Measurements from ENCODE around the gene PARD3B. TPM values are rescaled to one million over a fixed set of nuclear protein-coding genes. Genes with fewer than 3 reads are reported as not detected.

PARD3B gene
- total and polyA plus RNA-seq, 8 donors = 18.5 to 24.6 (median 21.1) TPM

- H3K4me1 ChIP-seq = no peaks in the 10 kb centered on the region
- no peak overlapping the region for H3K27ac ChIP-seq
- no peaks in the 10 kb centered on the region for H3K9me3 ChIP-seq
- no peak for DNase-seq
- ATAC-seq = no peak
- H3K36me3 ChIP-seq = no peaks in the 10 kb centered on the region
- intact Hi-C loops (cut with DNase I) = no loop called here
- TF ChIP-seq CTCF (IDR thresholded peaks at IDR 0.05) = no peak
- H3K4me3 ChIP-seq = no peak overlapping the region
- no peaks in the 10 kb centered on the region for H3K27me3 ChIP-seq
Observed at GRCh38 chr2:204583773-204584172, 38.5 kb downstream of the PARD3B start.

DNA sequence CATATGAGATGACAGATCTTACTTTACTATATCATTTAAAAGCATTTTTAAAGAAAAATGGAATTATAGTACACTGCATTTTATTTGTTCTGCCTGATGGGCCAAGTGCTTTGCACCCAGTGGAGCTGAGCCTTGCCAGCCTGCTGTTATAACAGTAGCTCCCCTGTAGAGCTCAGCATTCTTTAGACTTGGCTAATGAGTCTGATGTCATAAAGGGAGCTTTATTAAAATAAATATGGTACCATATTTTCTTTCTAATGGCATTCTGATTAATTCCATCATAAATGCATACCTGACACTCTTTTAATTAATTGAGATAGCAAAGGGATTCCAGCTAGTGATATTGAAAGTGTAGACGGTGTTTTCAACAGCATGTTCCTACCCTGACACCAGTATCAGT lies 40.7 kb downstream of the PARD3B start:
- no peak for ATAC-seq
- no peak overlapping the region for H3K4me3 ChIP-seq
- H3K27ac ChIP-seq = no peak overlapping the region
- intact Hi-C loops (cut with DNase I) = no loop called here
- no peaks in the 10 kb centered on the region for H3K4me1 ChIP-seq
- TF ChIP-seq CTCF (IDR thresholded peaks at IDR 0.05) = no peak
- H3K36me3 ChIP-seq = no peaks in the 10 kb centered on the region
- peaks cover 0 to 13% of the 10 kb centered on the region in 2 donors for H3K9me3 ChIP-seq
- DNase-seq = no peak
- no peaks in the 10 kb centered on the region for H3K27me3 ChIP-seq

GRCh38 chr2:204586444-204587180 lies 41.3 kb downstream of the PARD3B start:
- Histone ChIP-seq H3K4me1 (no peaks in the 10 kb centered on the region), H3K9me3 (peaks cover 0 to 13% of the 10 kb centered on the region in 2 donors), H3K4me3 (no peak overlapping the region), H3K27me3 (no peaks in the 10 kb centered on the region), H3K27ac (no peak overlapping the region), H3K36me3 (no peaks in the 10 kb centered on the region)
- no peak for TF ChIP-seq CTCF (IDR thresholded peaks at IDR 0.05)
- DNase-seq (no peak), ATAC-seq (no peak)
- intact Hi-C loops (cut with DNase I) = no loop called here

DNA sequence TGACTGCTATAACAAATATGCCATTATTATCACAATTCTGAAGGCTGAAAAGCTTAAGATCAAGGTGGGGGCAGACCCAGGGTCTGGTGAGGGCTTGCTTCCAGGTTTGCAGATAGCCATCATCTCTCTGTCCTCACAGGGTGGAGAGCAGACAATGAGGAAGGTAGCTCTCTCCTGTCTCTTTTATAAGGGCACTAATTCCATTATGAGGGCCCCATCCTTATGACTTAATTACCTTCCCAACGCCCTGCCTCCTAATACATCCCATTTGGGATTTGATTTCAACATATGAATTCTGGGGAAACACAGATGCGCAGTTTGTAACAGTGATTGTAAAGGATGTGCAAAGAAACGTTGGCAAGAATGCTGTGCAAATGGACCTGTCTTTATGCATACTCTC lies 44.8 kb downstream of the PARD3B start:
- peaks cover 0 to 13% of the 10 kb centered on the region in 2 donors for H3K9me3 ChIP-seq
- no peak for DNase-seq
- TF ChIP-seq CTCF (IDR thresholded peaks at IDR 0.05) = no peak
- H3K27me3 ChIP-seq = no peaks in the 10 kb centered on the region
- H3K4me1 ChIP-seq = no peaks in the 10 kb centered on the region
- H3K4me3 ChIP-seq = no peak overlapping the region
- intact Hi-C loops (cut with DNase I) = no loop called here
- H3K36me3 ChIP-seq = no peaks in the 10 kb centered on the region
- no peak for ATAC-seq
- no peak overlapping the region for H3K27ac ChIP-seq

DNA sequence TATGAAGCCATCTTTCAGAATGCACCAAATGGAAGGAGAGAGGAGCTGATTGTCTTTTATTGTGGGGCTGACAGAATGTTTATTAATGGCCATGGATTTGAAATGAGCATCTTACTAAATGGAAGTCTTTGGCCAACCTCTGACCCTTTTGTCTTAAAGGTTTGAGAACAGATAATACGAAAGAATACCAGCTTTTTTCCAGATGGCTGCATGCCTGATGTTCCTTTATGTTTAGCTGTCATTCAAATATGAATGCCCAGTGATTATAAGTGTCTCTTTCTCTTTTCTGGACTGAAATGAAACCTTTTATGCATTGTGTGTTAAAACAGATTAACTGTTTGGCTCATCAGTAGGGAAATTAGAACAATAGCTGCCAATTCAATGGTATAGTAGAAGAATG lies 46.0 kb downstream of the PARD3B start:
- ATAC-seq (no peak), DNase-seq (no peak)
- Histone ChIP-seq H3K27ac (no peak overlapping the region), H3K27me3 (no peaks in the 10 kb centered on the region), H3K36me3 (no peaks in the 10 kb centered on the region), H3K4me1 (no peaks in the 10 kb centered on the region), H3K4me3 (no peak overlapping the region), H3K9me3 (peaks cover 0 to 13% of the 10 kb centered on the region in 2 donors)
- intact Hi-C loops (cut with DNase I) = no loop called here
- no peak for TF ChIP-seq CTCF (IDR thresholded peaks at IDR 0.05)
